Measurements from ENCODE around the gene MAD2L2. TPM values are rescaled to one million over a fixed set of nuclear protein-coding genes. Genes with fewer than 3 reads are reported as not detected.
"Not testable (repeated sequence)": the region's sequence is repeated elsewhere in the genome, so short reads cannot be mapped to it uniquely, and the experiment has no call there.

MAD2L2 gene
- total RNA-seq, 1 experiment from 2014 or later: 172 TPM

DNA sequence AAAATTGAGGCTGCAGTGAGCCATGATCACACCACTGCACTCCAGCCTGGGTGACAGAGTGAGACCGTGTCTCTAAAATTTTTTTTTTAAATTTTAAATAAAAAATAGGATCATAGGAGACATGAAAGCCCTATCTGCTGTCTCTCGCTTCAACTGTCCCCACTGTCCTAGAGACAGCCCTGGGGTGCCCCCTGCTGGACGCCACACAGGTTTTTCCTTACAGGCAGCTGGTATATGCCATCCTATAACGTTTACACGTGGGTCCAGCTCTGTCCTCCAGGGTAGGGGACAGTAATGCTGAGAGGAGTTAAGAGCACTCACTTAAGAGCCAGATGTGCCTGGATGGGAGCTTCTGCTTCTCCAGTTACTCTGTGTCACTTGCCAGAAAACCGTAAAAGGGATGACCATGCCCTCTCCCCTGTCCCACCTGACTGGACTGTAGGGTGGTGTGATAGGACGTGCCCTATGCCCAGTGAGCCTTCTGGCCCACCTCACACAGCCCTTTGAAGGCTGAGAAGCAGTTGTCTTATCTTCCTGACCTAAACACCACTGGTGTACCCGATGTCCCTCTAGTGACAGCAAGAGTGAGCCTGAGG is 35.2 kb downstream of the MAD2L2 start:
- DNase-seq: peak; percentile 87 to 93
- Histone ChIP-seq H3K36me3 (no peaks in the 10 kb centered on the region), H3K4me1 (no peaks in the 10 kb centered on the region), H3K9me3 (replicated peaks) (no peaks in the 10 kb centered on the region), H3K4me3 (no peak overlapping the region), H3K27ac (no peak overlapping the region), H3K27me3 (0 out of 2 replicates have a peak, but pooled peaks cover 13% of the 10 kb centered on the region)

DNA sequence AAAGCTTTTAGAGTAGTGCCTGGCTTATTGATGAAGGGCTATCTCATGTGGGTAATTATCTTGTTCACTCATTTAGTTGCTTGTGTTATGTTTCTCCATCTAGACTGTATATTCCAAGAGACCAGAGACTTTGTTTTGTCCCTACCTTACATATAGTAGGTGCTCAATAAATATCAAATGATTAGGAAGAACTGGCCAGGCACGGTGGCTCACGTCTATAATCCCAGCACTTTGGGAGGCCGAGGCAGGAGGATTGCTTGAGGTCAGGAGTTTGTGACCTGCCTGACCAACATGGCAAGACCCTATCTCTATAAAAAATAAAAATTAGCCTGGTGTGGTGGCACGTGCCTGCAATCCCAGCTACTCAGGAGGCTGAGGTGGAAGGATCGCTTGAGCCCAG is 35.7 kb downstream of the MAD2L2 start:
- Histone ChIP-seq H3K27ac (no peak overlapping the region), H3K4me3 (no peak overlapping the region), H3K9me3 (replicated peaks) (no peaks in the 10 kb centered on the region), H3K4me1 (no peaks in the 10 kb centered on the region), H3K36me3 (no peaks in the 10 kb centered on the region), H3K27me3 (0 out of 2 replicates have a peak, but pooled peaks cover 13% of the 10 kb centered on the region)
- DNase-seq: no peak

DNA sequence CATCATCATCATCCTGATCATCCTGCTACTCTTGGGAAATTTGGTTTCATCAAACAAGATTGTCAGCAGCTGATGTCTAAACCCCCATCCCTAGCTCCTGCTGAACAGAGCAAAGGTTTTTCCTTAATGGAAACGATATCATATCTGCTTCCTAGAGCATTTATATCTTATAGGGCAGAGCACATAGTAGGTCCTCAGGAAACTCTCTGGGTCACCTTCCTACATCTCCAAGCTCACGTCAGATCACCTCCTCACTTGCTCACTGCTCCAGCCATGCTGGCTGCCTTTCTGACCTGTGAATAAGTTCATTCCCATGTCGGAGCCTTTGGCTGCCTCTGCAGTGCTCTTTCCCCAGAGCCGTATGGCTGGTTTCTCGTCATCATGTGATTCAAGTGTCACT is 37.2 kb downstream of the MAD2L2 start:
- no peak overlapping the region for H3K4me3 ChIP-seq
- no peak overlapping the region for H3K27ac ChIP-seq
- H3K4me1 ChIP-seq: no peaks in the 10 kb centered on the region
- no peak for DNase-seq
- H3K9me3 ChIP-seq (replicated peaks): no peaks in the 10 kb centered on the region
- no peaks in the 10 kb centered on the region for H3K36me3 ChIP-seq
- peaks cover 17% of the 10 kb centered on the region; the same call in 1 of the 2 replicates for H3K27me3 ChIP-seq

DNA sequence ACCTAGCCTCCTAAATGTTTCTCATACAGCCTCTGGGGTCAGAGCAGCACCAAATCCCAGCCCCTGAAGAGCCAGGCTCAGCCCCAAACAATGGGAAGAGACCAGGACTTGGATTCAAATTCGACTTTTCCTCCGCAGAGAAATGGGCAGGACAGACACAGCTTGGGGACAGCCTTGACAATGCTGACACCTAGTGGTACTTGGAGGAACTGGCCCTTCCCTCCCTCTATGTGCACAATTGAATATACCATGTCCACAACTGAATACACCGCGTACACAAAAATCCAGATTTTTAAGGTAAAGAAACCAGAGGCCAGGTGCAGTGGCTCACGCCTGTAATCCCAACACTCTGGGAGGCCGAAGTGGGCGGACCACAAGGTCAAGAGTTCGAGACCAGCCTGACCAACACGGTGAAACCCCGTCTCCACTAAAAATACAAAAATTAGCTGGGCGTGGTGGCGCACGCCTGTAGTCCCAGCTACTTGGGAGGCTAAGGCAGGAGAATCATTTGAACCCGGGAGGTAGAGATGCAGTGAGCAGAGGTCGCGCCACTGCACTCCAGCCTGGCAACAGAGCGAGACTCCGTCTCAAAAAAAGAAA is 38.4 kb downstream of the MAD2L2 start:
- not testable (repeated sequence) for H3K27ac ChIP-seq; H3K36me3 ChIP-seq; H3K4me3 ChIP-seq; H3K4me1 ChIP-seq; H3K9me3 ChIP-seq (replicated peaks)
- DNase-seq: peak; percentile 50 to 85
- peaks cover 11% of the 10 kb centered on the region; the same call in 1 of the 2 replicates for H3K27me3 ChIP-seq

DNA sequence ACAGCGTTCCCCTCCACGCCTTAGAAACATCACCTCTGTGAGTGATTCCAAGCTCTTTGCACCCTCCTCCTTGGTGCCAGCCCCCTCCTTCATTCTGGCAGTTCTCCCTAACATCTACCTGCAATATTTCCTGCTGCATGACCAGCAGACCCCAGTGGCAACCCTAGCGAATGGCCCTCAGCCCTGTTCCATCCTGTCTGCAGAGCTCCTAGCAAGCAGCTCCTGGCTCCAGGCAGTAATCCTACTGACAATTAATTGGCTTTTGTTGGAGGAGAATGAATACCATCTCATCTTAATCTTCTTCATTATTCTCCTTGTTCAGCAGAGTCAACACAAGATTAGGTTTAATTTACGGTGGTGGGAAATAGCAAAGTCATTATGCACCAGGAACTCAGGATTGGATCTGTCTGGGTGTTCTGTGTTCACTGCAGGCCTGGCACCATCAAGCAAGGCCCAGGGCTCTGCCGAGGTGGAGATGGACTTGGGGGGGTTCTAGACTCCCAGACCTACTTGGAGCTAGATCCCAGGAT is 39.1 kb downstream of the MAD2L2 start:
- Histone ChIP-seq H3K27ac (no peak overlapping the region), H3K4me1 (no peaks in the 10 kb centered on the region), H3K36me3 (no peaks in the 10 kb centered on the region), H3K9me3 (replicated peaks) (no peaks in the 10 kb centered on the region), H3K4me3 (no peak overlapping the region), H3K27me3 (peaks cover 11% of the 10 kb centered on the region; the same call in 1 of the 2 replicates)
- no peak for DNase-seq

DNA sequence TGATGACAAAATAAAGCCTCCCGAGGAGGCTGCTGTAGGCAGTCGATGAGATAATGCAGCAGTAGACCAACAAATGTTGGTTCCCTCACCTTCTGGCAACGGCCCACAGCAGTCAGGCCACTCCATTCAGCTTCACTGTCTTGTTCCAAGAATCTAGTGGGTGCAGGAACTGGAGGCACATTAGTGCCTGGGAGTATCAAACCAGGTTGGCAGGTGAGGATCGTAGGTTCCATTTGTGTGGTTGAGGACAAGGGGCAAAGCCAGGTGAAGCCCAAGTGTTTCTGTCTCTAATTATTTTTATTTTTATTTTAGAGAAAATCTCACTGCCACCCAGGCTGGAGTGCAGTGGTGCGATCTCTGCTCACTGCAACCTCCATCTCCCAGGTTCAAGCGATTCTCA is 40.0 kb downstream of the MAD2L2 start:
- no peak overlapping the region for H3K27ac ChIP-seq
- no peaks in the 10 kb centered on the region for H3K4me1 ChIP-seq
- no peaks in the 10 kb centered on the region for H3K36me3 ChIP-seq
- DNase-seq: no peak
- no peak overlapping the region for H3K4me3 ChIP-seq
- H3K9me3 ChIP-seq (replicated peaks): no peaks in the 10 kb centered on the region
- peaks cover 14% of the 10 kb centered on the region; the same call in 1 of the 2 replicates for H3K27me3 ChIP-seq

DNA sequence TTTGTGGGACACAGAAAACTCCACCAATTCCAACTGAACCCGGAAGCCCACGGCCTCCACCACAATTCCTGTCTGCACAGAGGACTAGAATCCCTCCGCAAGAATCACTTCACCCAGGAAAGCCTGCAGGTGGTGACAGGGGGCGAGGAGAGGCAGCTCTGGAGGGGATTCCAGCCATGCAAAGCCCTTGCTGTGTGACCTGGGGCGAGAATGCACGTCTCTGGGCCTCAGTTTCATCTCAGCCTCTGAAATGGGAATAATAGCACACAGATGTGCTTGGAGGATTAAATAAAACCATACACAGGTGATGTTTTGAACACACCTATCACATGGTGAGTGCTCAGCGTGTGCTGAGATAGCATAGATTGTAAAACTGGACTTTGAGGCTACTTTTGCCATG is 40.8 kb downstream of the MAD2L2 start:
- no peak overlapping the region for H3K4me3 ChIP-seq
- no peak overlapping the region for H3K27ac ChIP-seq
- peaks cover 14% of the 10 kb centered on the region; the same call in 1 of the 2 replicates for H3K27me3 ChIP-seq
- no peaks in the 10 kb centered on the region for H3K9me3 ChIP-seq (replicated peaks)
- no peaks in the 10 kb centered on the region for H3K4me1 ChIP-seq
- no peaks in the 10 kb centered on the region for H3K36me3 ChIP-seq
- no peak for DNase-seq

DNA sequence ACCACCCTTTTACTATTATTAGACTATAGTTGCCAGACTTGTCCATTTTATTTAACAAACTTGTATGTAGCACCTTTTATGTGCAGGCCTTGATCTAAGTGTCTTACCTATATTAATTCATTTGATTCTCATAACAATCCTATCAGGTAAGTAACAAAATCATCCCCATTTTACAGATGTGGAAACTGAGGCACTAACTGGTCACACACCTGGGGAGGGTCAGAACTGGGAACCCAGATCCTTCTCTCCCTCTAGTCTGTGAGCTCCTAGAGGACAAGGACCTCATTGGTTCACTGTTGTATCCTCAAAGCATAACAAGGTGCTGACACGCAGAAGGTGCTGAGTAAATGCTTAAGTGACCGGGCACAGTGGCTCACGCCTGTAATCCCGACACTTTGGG is 41.6 kb downstream of the MAD2L2 start:
- Histone ChIP-seq H3K27ac (no peak overlapping the region), H3K9me3 (replicated peaks) (no peaks in the 10 kb centered on the region), H3K27me3 (peaks cover 14% of the 10 kb centered on the region; the same call in 1 of the 2 replicates), H3K4me3 (no peak overlapping the region), H3K36me3 (no peaks in the 10 kb centered on the region), H3K4me1 (no peaks in the 10 kb centered on the region)
- no peak for DNase-seq

DNA sequence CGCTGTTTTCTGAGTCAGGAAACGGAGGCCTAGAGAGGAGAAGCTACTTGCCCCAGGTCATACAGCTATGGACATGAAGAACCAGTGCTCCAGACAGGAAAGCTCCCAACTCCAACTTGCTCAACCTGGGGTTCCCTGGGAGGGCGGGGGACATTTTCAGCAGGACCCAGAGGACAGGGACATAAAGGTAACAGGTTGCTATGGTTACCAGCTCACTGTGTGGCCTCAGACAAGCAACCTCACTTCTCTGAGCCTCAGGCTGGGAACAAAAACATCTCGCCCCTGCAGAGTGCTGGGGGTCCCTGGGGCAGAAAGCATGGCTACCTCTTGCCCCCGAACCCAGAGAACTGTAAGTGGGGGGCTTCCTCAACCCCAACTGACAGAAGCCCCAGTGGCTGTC is 42.8 kb downstream of the MAD2L2 start:
- DNase-seq: no peak
- Histone ChIP-seq H3K4me3 (no peak overlapping the region), H3K27ac (no peak overlapping the region), H3K27me3 (peaks cover 14% of the 10 kb centered on the region; the same call in 1 of the 2 replicates), H3K36me3 (no peaks in the 10 kb centered on the region), H3K9me3 (replicated peaks) (no peaks in the 10 kb centered on the region), H3K4me1 (no peaks in the 10 kb centered on the region)

DNA sequence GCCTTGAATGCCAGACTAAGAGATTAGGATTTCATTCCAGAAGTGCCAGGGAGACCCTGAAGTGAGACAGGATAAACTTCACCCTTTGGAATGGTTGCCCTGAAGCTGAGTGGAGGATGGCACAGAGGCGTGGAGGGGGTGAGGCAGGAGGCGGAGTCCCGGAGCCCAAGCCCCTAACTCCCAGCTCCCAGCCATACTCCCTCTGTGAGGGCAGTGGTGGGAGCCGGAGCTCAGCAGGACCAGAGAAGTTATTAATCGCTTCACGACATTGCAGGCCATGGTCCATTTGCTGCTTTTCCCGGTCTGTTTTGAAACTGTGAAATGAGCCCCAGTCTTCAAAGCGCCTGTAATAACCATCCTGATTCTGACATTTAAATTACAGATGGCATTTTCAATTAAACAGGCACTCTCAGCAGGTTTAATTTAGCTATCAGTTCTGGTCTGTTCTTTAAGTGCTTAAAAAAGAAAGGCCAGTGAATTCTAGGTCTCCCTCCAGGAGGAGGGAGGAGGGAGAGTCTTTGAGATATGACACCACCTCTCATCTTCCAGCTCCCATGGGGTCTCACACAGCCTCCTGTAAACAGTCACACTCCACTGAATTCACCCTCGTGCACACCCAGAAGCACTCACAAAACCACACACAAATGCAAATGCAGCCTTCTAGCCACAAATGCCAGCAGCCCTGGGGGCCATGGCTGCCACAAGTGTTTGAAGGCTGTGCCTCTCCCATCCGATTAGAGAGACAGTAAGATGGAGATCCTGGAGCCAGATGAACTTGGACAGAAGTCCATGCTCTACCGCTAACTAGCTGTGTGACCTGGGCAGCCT is 46.4 kb downstream of the MAD2L2 start:
- Histone ChIP-seq H3K4me3 (no peak overlapping the region), H3K9me3 (replicated peaks) (no peaks in the 10 kb centered on the region), H3K4me1 (no peaks in the 10 kb centered on the region), H3K27ac (no peak overlapping the region), H3K36me3 (no peaks in the 10 kb centered on the region), H3K27me3 (peaks cover 21% of the 10 kb centered on the region)
- no peak for DNase-seq

DNA sequence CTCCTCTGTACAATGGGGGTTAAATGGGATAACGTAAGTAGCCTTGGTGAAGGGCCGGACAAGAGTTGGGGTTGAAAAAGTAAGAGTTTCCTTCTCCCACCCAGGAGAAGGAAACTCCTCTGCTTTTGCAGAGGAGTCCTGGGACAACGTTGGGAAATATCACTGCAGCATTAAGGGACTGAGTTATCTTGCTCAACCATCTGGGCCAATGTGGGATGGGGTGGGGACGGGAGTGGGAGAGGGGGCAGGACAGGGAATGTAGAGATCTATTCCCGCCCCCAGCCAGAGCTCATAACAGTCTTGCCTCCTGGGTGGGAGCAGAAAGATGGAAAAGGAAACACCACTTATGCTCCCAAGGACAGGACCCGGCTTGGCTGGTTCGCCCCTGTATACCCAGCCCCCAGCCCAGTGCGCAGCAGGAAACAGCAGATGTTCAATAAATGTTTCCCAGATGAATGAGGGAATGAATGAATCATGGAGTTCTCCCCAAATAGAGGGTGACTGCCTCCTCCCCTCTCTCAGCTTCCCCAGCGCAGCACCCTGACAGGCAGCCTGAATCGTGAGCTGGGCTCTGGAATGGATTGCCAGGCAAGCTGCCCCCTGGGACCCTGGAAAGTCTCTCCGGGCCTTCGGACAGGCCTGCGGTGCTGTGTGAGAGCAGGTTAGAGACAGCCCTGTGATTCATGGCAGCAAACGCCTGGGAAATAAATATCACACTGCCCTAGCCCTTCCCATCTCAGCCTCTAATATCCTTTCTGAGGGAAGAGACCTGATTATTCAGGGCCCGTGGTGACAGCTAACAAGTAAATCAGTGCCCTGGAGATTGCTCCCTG is 51.5 kb downstream of the MAD2L2 start:
- Histone ChIP-seq H3K27ac (no peak overlapping the region), H3K27me3 (peaks cover 13% of the 10 kb centered on the region), H3K9me3 (replicated peaks) (no peaks in the 10 kb centered on the region), H3K4me1 (no peaks in the 10 kb centered on the region), H3K4me3 (no peak overlapping the region), H3K36me3 (no peaks in the 10 kb centered on the region)
- no peak for DNase-seq

DNA sequence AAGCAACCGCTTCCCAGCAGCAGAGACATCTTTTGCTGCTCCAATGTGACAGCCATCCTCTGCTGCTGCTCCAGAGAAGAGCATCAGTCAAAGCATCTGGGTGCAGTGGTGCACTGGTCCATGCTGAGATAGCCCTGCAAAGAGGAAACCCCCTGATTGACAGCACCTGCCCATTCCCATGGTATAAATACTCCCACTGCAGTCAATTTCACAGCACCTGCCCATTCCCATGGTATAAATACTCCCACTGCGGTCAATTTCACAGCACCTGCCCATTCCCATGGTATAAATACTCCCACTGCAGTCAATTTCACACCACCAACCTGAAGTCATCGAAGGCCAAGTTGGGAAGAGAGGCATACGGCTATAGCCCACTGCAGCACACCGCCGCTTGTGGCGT is 52.2 kb downstream of the MAD2L2 start:
- no peak overlapping the region for H3K4me3 ChIP-seq
- no peaks in the 10 kb centered on the region for H3K36me3 ChIP-seq
- no peak overlapping the region for H3K27ac ChIP-seq
- no peak for DNase-seq
- no peaks in the 10 kb centered on the region for H3K9me3 ChIP-seq (replicated peaks)
- peaks cover 18% of the 10 kb centered on the region for H3K27me3 ChIP-seq
- no peaks in the 10 kb centered on the region for H3K4me1 ChIP-seq

DNA sequence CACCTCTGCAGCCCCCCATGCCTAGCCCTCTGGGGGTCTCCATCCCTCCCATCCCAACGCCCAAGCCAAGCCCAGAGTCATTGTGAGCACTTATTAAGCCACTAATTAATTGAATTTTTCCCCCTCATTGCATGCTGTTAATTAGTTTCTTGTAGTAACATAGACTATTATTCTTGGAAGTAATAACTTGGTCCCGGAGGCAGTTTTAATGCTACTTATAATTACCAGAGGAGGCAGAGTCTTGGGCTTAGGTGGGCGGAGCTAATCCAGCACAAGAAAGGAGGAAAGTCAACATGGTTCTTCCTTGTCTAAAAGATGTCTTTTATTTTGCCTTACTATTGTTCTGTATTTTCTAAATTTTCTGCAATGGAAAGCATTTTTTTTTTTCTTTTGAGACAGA is 54.4 kb downstream of the MAD2L2 start:
- no peak overlapping the region for H3K4me3 ChIP-seq
- no peaks in the 10 kb centered on the region for H3K4me1 ChIP-seq
- DNase-seq: no peak
- H3K36me3 ChIP-seq: no peaks in the 10 kb centered on the region
- no peaks in the 10 kb centered on the region for H3K9me3 ChIP-seq (replicated peaks)
- peaks cover 18% of the 10 kb centered on the region for H3K27me3 ChIP-seq
- no peak overlapping the region for H3K27ac ChIP-seq
